SIG-M5 treated with dmso at 0.1 percent for 504 hours (cell line): Measurements from ENCODE around the gene BTBD6.
"Not testable (repeated sequence)": the region's sequence is repeated elsewhere in the genome, so short reads cannot be mapped to it uniquely, and the experiment has no call there.

ENCODE experiments used
- DNase-seq: peaks from one replicate; lab custom pipeline; 2025; ENCODE audit not compliant: unreplicated experiment; lab: John Stamatoyannopoulos, UW

BTBD6 gene

GRCh38 chr14:105268736-105269354 lies 20.5 kb downstream of the BTBD6 start:
- DNase-seq: no peak

DNA sequence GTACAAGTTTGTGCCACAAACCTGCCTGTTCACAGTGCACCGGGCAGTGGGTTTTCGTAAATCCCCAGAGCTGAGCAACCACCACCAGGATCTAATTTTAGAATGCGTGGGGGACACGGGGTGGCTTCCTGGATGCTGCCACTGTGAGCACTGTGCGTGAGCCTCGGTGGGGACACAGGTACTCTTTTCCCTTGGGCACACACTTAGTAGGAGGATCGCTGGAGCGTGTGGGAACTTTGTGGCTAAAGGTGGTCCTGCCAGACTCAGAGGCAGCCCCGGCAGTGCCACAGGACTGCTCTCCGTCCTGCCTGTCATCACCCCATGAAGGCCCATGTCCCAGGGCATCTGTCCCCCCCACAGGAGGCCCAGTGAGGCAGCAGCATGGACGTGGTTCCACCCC lies 21.1 kb downstream of the BTBD6 start:
- DNase-seq: no peak

DNA sequence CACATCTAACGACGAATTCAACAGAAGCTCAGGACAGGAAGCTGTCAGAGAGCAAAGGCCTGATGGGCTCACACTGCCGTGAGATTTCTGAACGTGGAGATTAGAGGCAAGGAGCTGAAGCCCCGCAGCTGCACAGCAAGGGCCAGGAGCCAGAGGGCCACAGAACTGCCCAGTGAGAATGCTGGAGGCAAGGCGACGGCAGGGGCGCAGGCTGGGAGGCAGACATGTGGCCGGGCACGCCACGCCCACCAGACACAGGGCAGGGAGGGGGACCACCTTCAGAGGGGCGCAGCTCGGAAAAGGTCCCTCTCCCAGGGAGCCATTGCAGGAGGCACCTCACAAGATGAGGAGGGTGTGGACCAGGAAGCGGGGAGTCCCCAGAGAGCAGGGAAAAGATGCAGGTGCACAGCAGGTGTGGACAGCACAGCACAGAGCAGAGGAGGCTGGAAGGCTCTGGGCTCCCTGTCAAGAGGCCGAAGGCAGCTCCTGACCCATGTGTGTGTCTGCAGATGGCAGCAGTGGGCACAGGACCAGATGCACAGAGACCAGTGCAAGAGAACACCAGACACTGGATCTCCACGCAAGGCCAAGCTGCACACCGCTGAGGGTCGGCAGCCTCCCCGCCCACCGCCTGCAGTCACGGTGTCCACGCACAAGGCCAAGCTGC lies 23.0 kb downstream of the BTBD6 start:
- no peak for DNase-seq

DNA sequence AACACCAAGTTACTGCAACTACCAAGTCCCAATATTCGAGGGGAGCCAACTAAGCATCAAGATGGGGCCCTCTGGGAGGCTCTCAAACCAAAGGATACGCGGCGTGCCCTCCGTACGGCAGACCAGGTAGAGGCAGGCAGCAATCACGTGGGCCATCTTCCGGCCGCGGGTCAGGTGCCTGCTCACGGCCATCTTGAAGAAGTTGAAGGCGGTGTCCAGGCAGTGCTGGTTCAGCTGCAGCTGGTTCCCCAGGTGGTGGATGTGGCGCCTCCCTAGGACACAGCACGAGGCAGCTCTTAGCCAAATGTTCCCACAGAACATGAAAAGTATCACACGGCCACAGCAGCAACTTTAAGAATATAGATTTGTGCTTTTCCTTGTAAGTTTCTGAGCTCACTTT lies 24.3 kb downstream of the BTBD6 start:
- DNase-seq: no peak

- DNase-seq: peak; percentile 40
Measured at GRCh38 chr14:105273062-105273461, 24.7 kb downstream of the BTBD6 start.

DNA sequence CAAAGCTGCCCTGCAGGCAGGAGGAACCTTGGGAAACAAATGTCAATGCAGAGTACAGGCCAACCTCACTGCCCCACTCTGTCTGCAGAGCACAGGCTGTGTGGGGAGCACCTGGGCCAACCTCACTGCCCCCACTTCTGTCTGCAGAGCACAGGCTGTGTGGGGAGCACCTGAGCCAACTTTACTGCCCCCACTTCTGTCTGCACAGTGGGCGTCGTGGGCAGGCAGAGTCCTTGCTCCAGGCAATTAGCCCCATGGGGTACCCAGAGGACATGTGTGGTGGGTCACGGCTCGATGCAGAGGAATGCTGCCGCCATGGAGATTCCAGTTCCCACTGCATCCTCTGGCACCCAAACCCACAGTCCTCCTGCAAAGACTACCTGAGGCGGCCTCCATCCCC lies 26.3 kb downstream of the BTBD6 start:
- no peak for DNase-seq

DNA sequence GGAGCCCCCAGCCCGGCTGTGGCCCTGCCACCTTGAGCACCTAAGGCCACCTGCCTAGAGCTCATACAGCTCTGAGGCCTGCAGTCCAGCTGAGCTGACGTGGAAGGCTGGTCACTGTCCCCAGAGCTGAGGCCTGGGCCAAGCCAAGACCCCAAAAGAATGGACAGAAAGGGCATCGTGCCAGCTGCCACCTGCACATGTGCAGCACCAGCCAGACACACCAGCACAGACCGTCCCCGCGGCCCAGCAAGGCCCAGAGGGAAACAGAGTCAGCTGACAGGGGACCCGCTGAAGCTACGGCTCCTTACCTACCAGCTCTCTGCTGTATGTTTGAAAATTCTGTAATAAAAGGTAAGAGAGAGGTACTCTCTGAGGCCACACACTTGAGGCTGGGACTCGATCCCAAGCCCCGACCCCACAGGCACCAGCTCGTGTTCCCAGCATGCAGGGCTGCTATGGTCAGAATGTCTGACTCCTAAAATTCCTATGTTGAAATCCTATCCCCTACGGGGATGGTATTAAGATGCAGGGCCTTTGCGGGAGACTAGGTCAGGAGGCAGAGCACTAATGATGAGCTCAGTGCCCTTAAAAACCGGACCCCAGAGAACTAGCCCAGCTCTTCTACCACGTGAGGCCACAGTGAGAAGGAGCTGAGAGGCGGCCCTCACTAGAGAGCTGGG lies 27.1 kb downstream of the BTBD6 start:
- DNase-seq: no peak

GRCh38 chr14:105277448-105277847 lies 29.1 kb downstream of the BTBD6 start:
- DNase-seq: not testable (repeated sequence)

DNA sequence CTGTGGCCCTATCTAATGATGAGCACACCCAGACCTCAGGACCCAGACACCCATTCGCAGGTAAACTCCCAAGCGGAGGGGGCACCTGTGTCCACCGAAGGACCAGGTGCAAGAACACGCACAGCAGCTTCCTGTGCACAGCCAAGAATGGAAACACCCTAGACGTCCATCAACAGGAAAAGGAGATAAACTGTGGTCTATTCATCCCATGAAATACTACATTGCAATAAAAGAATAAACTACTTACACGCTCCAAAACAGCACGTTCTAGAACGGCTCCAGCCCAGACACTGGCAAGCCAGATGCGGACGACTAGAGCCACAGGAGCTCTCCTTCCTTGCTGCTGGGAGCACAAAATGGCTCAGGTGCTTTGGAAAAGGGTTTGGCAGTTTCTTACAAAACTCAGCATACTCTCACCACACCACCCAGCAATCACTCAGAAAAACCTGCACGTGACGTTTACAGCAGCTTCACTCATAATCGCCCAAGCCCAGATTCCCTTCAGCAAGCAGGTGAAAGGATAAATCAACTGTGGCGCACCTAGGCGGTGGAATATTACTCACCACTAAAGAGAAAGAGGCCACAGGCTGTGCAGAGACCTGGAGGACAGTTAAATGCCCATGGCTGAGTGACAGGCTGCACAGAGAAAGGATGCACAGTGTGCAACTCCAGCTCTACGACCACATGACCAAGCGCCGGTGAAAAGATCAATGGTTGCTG lies 31.5 kb downstream of the BTBD6 start:
- DNase-seq: no peak

- DNase-seq: no peak
Measured at GRCh38 chr14:105280525-105280924, 32.2 kb downstream of the BTBD6 start.

DNA sequence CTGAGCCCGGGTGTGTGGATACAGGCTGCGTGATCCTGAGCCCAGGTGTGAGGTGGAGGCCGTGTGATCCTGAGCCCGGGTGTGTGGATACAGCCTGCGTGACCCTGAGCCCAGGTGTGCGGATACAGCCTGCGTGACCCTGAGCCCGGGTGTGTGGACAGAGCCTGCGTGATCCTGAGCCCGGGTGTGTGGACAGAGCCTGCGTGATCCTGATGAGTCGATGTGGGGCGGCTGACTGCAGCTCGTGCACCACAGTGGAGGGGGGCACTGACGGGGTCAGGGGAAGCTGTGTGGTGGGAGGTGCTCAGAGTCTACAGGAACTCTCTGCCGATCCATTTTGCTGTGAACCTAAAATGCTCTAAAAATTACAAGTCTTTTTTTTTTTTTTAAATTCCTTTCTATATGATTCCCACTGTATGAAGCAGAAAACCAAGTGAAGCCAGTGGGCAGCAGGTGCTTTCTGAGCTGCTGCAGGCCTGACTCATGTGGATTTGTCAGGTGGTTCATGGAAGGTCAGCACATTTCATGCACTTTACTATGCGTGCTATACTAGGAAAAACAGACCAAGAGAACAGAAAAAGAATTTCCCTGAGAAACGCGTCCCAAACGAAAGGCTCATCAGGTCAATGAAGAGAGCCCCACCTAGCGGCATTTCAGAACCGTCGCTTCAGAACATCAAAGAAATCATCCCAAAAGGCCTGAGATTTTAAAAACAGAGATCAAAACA lies 33.2 kb downstream of the BTBD6 start:
- DNase-seq: peak; percentile 60

- no peak for DNase-seq
Measured at GRCh38 chr14:105282098-105282725, 33.9 kb downstream of the BTBD6 start.

DNA sequence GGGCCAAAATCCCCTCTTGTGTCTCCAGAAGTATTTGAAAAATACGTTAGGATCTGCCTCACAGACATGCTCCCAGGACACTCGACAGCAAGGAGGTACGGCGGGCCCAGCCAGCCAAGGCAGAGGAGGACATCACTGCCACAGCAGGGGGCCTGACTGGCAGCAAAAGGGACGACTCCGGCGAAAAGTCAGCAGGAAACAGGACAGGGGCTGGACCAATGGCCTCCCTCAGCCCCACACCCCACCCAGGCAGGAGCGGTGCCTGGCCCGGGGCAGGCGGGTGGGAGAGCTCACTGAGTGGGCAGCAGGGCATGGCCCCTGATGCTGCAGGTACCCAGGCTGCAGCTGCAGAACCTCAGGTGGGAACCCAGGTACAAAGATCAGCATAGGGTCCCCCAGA lies 34.7 kb downstream of the BTBD6 start:
- DNase-seq: no peak

- no peak for DNase-seq
Measured at GRCh38 chr14:105283899-105284298, 35.6 kb downstream of the BTBD6 start.

DNA sequence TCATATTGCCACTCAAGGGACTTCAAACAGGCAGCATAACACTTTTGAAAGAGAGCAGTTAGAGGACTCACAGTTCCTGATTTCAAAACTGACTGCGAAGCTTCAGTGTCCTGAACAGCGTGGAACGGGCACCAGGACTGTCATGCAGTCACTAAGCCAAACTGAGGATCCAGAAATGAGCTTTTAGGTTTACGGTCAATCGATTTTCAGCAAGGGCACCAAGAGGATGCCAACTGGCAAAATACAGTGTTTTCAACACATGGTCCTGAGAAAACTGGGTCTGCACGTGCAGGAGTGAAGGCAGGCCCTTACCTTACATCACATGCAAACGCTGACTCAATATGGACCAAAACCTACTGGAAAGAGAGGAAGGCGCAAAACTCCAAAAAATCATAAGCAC lies 36.8 kb downstream of the BTBD6 start:
- no peak for DNase-seq

GRCh38 chr14:105286759-105287144 lies 38.4 kb downstream of the BTBD6 start:
- no peak for DNase-seq

DNA sequence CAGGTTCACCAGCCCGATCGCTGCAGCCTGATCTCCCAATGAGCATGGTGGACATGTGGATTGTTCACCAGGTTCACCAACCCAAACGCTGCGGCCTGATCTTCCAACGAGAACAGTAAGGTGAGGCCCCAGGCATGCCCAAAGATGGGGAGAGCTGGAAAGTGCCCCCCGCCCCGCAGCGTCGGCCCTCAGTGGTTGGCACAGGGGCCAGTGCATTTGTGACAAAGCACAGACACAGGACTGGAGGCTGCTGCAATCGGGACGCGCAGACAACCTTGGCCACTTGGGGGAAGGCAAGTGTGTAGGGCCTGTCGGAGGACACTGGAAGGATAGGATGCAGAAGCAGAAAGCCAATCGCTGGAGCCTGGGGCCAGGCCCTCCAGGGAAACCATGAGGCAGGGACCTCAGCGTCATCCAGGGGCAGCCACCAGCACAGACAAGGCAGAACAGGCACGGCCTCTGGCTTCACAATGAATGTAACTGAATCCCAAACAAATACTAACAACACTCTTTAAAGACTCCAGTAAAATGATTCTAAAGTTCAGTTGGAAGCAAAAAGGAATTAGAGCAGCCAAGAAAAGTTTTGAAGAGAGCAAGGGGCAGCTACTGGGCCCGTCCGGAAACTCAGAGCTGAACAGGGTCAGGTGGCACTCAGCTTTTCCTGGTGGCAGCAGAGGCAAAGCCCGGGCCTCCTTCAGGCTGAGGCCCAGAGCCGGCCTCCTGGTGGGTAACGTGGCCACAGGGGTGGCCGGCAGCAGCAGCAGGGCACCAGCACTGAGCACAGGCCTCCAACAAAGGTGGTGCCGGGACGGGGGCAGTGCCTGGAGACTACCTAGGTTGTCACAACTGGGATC lies 39.1 kb downstream of the BTBD6 start:
- no peak for DNase-seq

- DNase-seq: not testable (repeated sequence)
Measured at GRCh38 chr14:105288936-105289335, 40.6 kb downstream of the BTBD6 start.

GRCh38 chr14:105290621-105291346 lies 42.5 kb downstream of the BTBD6 start:
- no peak for DNase-seq
